Transverse colon (tissue), 4 donors: ENCODE results near the gene FYB1.

ENCODE experiments used
- CTCF ChIP-seq, 5 experiments: fragments of 200-600 bp in 3 of 5; fragments of 450-650 bp in 2 of 5; sonication (generic) in 3 of 5; IDR thresholded peaks; 1 replicate in 2 of 5; 2 replicates in 3 of 5; pipeline ENCODE4 v1.5.1; 2016 to 2017; ENCODE audit warnings: antibody characterized with exemption in 5 of 5, inconsistent platforms in 3 of 5, mild to moderate bottlenecking in 2 of 5, moderate library complexity in 1 of 5
- EP300 ChIP-seq: sonication (generic); formaldehyde crosslinking; IDR thresholded peaks from one replicate; pipeline ENCODE4 v1.6.1; 2017; ENCODE audit warnings: antibody characterized with exemption, low read depth
- POLR2A ChIP-seq: fragments of 450-650 bp; IDR thresholded peaks from one replicate; pipeline ENCODE4 v1.6.1; 2016; ENCODE audit warnings: antibody characterized with exemption, mild to moderate bottlenecking, moderate library complexity
- POLR2AphosphoS5 ChIP-seq, 3 donors: sonication (generic); formaldehyde crosslinking; IDR thresholded peaks; one replicate each; pipeline ENCODE4 v1.6.1; 2016; ENCODE audit warnings: antibody characterized with exemption in 3 of 3

DNA sequence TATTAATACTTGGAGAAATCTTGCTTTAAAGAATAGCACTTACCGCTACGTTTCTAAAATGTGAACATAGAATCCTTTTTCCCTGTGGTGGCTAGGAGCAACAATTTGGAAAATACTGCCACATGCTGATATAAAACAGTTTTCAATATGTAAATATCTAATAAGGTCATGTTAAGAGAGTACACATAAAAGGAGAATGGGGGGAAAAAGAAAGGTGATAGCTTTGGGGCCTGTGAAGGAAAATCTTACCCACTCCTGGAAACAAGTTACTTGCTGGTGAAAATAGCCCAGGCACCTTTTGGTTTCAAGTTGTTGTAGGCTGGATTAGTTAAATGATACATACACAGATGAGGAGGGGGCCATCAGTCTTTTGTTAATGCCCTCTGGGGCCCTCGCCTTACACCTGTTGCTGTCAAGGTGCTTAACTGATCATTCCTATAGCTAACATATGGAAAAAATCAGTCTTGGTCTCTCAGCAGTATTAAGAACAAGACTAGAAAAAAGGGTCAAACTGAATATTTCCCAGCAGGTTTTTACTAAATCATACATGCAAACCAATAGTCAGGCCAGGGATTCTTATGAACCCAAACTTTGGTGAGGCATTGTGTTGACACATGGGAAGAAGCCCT is 24.1 kb downstream of the FYB1 start:
- no peak for TF ChIP-seq CTCF (IDR thresholded peaks at IDR 0.05)
- TF ChIP-seq POLR2A = no peak
- no peak for TF ChIP-seq POLR2AphosphoS5 (IDR thresholded peaks at IDR 0.05)
- no peak for TF ChIP-seq EP300
